WTC11 (cell line): Measurements from ENCODE around the gene ADI1. TPM values are rescaled to one million over a fixed set of nuclear protein-coding genes. Genes with fewer than 3 reads are reported as not detected.

Experiments
- ATAC-seq: fragments of 200-7000 bp; cut with Tn5 transposase; 2 replicates; pipeline ENCODE4 v1.10.0; 2021; ENCODE audit warnings: mild to moderate bottlenecking, moderate library complexity
- CTCF ChIA-PET: fragments of 300-600 bp; sonication (Branson Sonifier 250); formaldehyde crosslinking; loops from one replicate; lab custom pipeline; 2021; ENCODE audit warnings: antibody characterized with exemption; lab: Charles Lee
- POLR2A ChIA-PET: fragments of 350-600 bp; sonication (Branson Sonifier 250); formaldehyde crosslinking; loops from one replicate; lab custom pipeline; 2021; ENCODE audit warnings: antibody characterized with exemption; lab: Charles Lee
- DNase-seq: peaks from one replicate; pipeline ENCODE4 v3.0.0; 2021; ENCODE audit warnings: low spot score
- H3K27ac Mint-ChIP-seq: 2 replicates; pipeline ENCODE4 v1.8.0; 2021; ENCODE audit warnings: mixed read lengths
- H3K27me3 Mint-ChIP-seq: 2 replicates; pipeline ENCODE4 v1.8.0; 2021; ENCODE audit warnings: low read depth, mild to moderate bottlenecking, moderate library complexity, mixed read lengths
- H3K36me3 Mint-ChIP-seq: 2 replicates; pipeline ENCODE4 v1.8.0; 2021; ENCODE audit warnings: mixed read lengths
- H3K4me1 Mint-ChIP-seq: 2 replicates; pipeline ENCODE4 v1.8.0; 2022; ENCODE audit warnings: mixed read lengths
- H3K4me3 Mint-ChIP-seq: 2 replicates; pipeline ENCODE4 v1.8.0; 2021; ENCODE audit warnings: mild to moderate bottlenecking, moderate library complexity, mixed read lengths
- H3K9me3 Mint-ChIP-seq: 2 replicates; pipeline ENCODE4 v1.8.0; 2021; ENCODE audit warnings: mixed read lengths
- CDX4 ChIP-seq: fragments of 250-450 bp; sonication (Bioruptor Pico); IDR thresholded peaks from 2 replicates; pipeline ENCODE4 v1.9.0; 2021; ENCODE audit warnings: moderate library complexity, mild to moderate bottlenecking, inconsistent platforms, borderline replicate concordance
- GABPB1 ChIP-seq: sonication (generic); formaldehyde crosslinking; IDR thresholded peaks from 2 replicates; pipeline ENCODE4 v1.8.1; 2023; ENCODE audit warnings: mild to moderate bottlenecking, missing genetic modification reagents
- HMGXB4 ChIP-seq: sonication (generic); formaldehyde crosslinking; IDR thresholded peaks from 2 replicates; pipeline ENCODE4 v1.8.1; 2023; ENCODE audit warnings: mild to moderate bottlenecking, moderate library complexity, missing genetic modification reagents
- JAZF1 ChIP-seq: fragments of 250-450 bp; sonication (Bioruptor Pico); IDR thresholded peaks from 2 replicates; pipeline ENCODE4 v1.9.0; 2021; ENCODE audit warnings: moderate library complexity, mild to moderate bottlenecking, inconsistent platforms
- MAX ChIP-seq: sonication (generic); formaldehyde crosslinking; IDR thresholded peaks from 2 replicates; pipeline ENCODE4 v1.8.0; 2022; ENCODE audit warnings: mild to moderate bottlenecking, missing genetic modification reagents
- NFE2L1 ChIP-seq: sonication (generic); formaldehyde crosslinking; IDR thresholded peaks from 2 replicates; pipeline ENCODE4 v1.8.1; 2023; ENCODE audit warnings: missing genetic modification reagents
- NFYB ChIP-seq: sonication (generic); formaldehyde crosslinking; conservative IDR thresholded peaks from 2 replicates; pipeline ENCODE4 v1.8.0; 2022; ENCODE audit warnings: low read depth, missing genetic modification reagents
- NR1H2 ChIP-seq: sonication (generic); formaldehyde crosslinking; IDR thresholded peaks from 2 replicates; pipeline ENCODE4 v1.9.0; 2021; ENCODE audit warnings: mild to moderate bottlenecking, moderate library complexity, missing genetic modification reagents
- SMAD4 ChIP-seq: sonication (generic); formaldehyde crosslinking; IDR thresholded peaks from 2 replicates; pipeline ENCODE4 v1.8.0; 2022; ENCODE audit warnings: mild to moderate bottlenecking, missing genetic modification reagents
- TEAD4 ChIP-seq: sonication (generic); formaldehyde crosslinking; IDR thresholded peaks from 2 replicates; pipeline ENCODE4 v1.8.0; 2022; ENCODE audit warnings: mild to moderate bottlenecking, missing genetic modification reagents
- USF1 ChIP-seq: sonication (generic); formaldehyde crosslinking; IDR thresholded peaks from 2 replicates; pipeline ENCODE4 v1.8.0; 2022; ENCODE audit warnings: mild to moderate bottlenecking, missing genetic modification reagents
- ZBTB43 ChIP-seq: sonication (generic); formaldehyde crosslinking; IDR thresholded peaks from 2 replicates; pipeline ENCODE4 v1.8.1; 2023; ENCODE audit warnings: mild to moderate bottlenecking, missing genetic modification reagents
- ZNF121 ChIP-seq: sonication (generic); formaldehyde crosslinking; IDR thresholded peaks from 2 replicates; pipeline ENCODE4 v1.8.0; 2023; ENCODE audit warnings: missing genetic modification reagents
- ZNF423 ChIP-seq: fragments of 250-450 bp; sonication (Bioruptor Pico); IDR thresholded peaks from 2 replicates; pipeline ENCODE4 v2.1.2; 2022; ENCODE audit warnings: mild to moderate bottlenecking, moderate library complexity
- ZNF512 ChIP-seq: sonication (generic); formaldehyde crosslinking; IDR thresholded peaks from 2 replicates; pipeline ENCODE4 v1.8.1; 2022; ENCODE audit warnings: missing genetic modification reagents, borderline replicate concordance
- total RNA-seq: library from RNA; stranded (reverse); gene quantifications from 3 replicates; pipeline ENCODE4 v1.2.3, GENCODE V29; 2021

The ADI1 gene
- total RNA-seq, 1 experiment from 2014 or later: 21.4 TPM

GRCh38 chr2:3472966-3473365 lies 46.4 kb downstream of the ADI1 start:
- Mint-ChIP-seq H3K4me3 (no peak overlapping the region), H3K9me3 (no peaks in the 10 kb centered on the region), H3K4me1 (peaks cover 11% of the 10 kb centered on the region), H3K36me3 (peaks cover 24% of the 10 kb centered on the region), H3K27ac (peak overlapping the region; percentile 81), H3K27me3 (no peaks in the 10 kb centered on the region)
- DNase-seq (no peak), ATAC-seq (peak; percentile 71)
- CTCF ChIA-PET: interaction anchor here (0.9 to 1.2 kb wide), 4 partner anchors 11 to 179 kb away, joined by 3 to 7 read pairs (median 4); no protein-coding TSS in a partner anchor
- TF ChIP-seq TEAD4 (CRISPR knock-in tag) (no peak), USF1 (CRISPR knock-in tag) (no peak), ZNF423 (CRISPR knock-in tag) (peak; percentile 26; the same call in 1 of the 2 replicates), ZNF121 (CRISPR knock-in tag) (no peak)
- POLR2A ChIA-PET: interaction anchor here (0.5 kb wide), 1 partner anchor 27 kb away, joined by 4 read pairs; no protein-coding TSS in a partner anchor

- H3K4me1 Mint-ChIP-seq: peaks cover 11% of the 10 kb centered on the region
- no peaks in the 10 kb centered on the region for H3K27me3 Mint-ChIP-seq
- no peak overlapping the region for H3K4me3 Mint-ChIP-seq
- DNase-seq (no peak), ATAC-seq (no peak)
- CTCF ChIA-PET: interaction anchor here (1.1 to 2.4 kb wide), 3 partner anchors 11 to 180 kb away, joined by 3 to 8 read pairs (median 3); no protein-coding TSS in a partner anchor
- H3K36me3 Mint-ChIP-seq: peaks cover 23% of the 10 kb centered on the region
- H3K27ac Mint-ChIP-seq: peak overlapping the region; percentile 24; the same call in 1 of the 2 replicates
- POLR2A ChIA-PET: no interaction called here
- no peaks in the 10 kb centered on the region for H3K9me3 Mint-ChIP-seq
- no peak for TF ChIP-seq GABPB1 (CRISPR knock-in tag)
- no peak for TF ChIP-seq MAX (CRISPR knock-in tag)
- TF ChIP-seq SMAD4 (CRISPR knock-in tag): no peak
- TF ChIP-seq ZBTB43: no peak
- TF ChIP-seq JAZF1 (CRISPR knock-in tag): no peak
- TF ChIP-seq ZNF423 (CRISPR knock-in tag): no peak
- TF ChIP-seq NFYB: no peak
- no peak for TF ChIP-seq ZNF512 (CRISPR knock-in tag)
- no peak for TF ChIP-seq NFE2L1 (CRISPR knock-in tag)
- TF ChIP-seq NR1H2 (CRISPR knock-in tag): no peak
- TF ChIP-seq HMGXB4 (CRISPR knock-in tag): no peak
- no peak for TF ChIP-seq CDX4
Observed at GRCh38 chr2:3472296-3472695, 47.0 kb downstream of the ADI1 start.
